OCI-LY1 (cell line): ENCODE data around the gene RPS27A.

Experiments
- H2AFZ ChIP-seq: fragments of 200-600 bp; sonication (generic), shearing (Covaris generic); 2 replicates; pipeline ENCODE4 v1.6.0; 2014; ENCODE audit warnings: antibody characterized with exemption, mild to moderate bottlenecking, low read length
- H3F3A ChIP-seq: fragments of 200-600 bp; sonication (generic), shearing (Covaris generic); 2 replicates; pipeline ENCODE4 v1.6.0; 2014; ENCODE audit warnings: mild to moderate bottlenecking, antibody characterized with exemption, low read length, moderate library complexity; ENCODE audit not compliant: insufficient read depth
- H3K27ac ChIP-seq: fragments of 200-600 bp; sonication (generic); 2 replicates; pipeline ENCODE4 v1.5.1; 2014; ENCODE audit warnings: low read length, mixed run types, mild to moderate bottlenecking, low read depth; ENCODE audit not compliant: poor library complexity, severe bottlenecking
- H3K27me3 ChIP-seq: fragments of 200-600 bp; sonication (generic); 2 replicates; pipeline ENCODE4 v1.6.0; 2014; ENCODE audit warnings: antibody characterized with exemption, mild to moderate bottlenecking, low read length, moderate library complexity; ENCODE audit not compliant: insufficient read depth
- H3K36me3 ChIP-seq: fragments of 200-600 bp; sonication (generic); 2 replicates; pipeline ENCODE4 v1.6.1; 2014; ENCODE audit warnings: mild to moderate bottlenecking, antibody characterized with exemption, low read length, moderate library complexity, mixed read lengths; ENCODE audit not compliant: insufficient read depth
- H3K4me1 ChIP-seq: fragments of 200-600 bp; sonication (generic); 2 replicates; pipeline ENCODE4 v1.5.1; 2014; ENCODE audit warnings: mild to moderate bottlenecking, low read length, moderate library complexity; ENCODE audit not compliant: insufficient read depth, severe bottlenecking
- H3K4me2 ChIP-seq: fragments of 200-600 bp; sonication (generic), shearing (Covaris generic); 2 replicates; pipeline ENCODE4 v1.6.1; 2014; ENCODE audit warnings: low read length
- H3K4me3 ChIP-seq: fragments of 200-600 bp; sonication (generic); 2 replicates; pipeline ENCODE4 v1.5.1; 2014; ENCODE audit warnings: low read length, low read depth, mild to moderate bottlenecking, mixed read lengths; ENCODE audit not compliant: poor library complexity, severe bottlenecking
- H3K79me2 ChIP-seq: fragments of 200-600 bp; shearing (Covaris generic); 2 replicates; pipeline ENCODE4 v1.6.1; 2016; ENCODE audit warnings: mixed run types, low read length, mixed read lengths; ENCODE audit not compliant: insufficient read depth
- H3K9ac ChIP-seq: fragments of 200-600 bp; sonication (generic), shearing (Covaris generic); 2 replicates; pipeline ENCODE4 v1.6.1; 2014; ENCODE audit warnings: mild to moderate bottlenecking, low read length, mixed read lengths
- H3K9me2 ChIP-seq: fragments of 200-600 bp; sonication (generic), shearing (Covaris generic); 2 replicates; pipeline ENCODE4 v1.6.1; 2014; ENCODE audit warnings: low read depth, mild to moderate bottlenecking, low read length, mixed read lengths
- H3K9me3 ChIP-seq: fragments of 200-600 bp; shearing (Covaris generic); 2 replicates; pipeline ENCODE4 v1.6.1; 2014; ENCODE audit warnings: low read length, mixed read lengths
- H4K20me1 ChIP-seq: fragments of 200-600 bp; sonication (generic), shearing (Covaris generic); 2 replicates; pipeline ENCODE4 v1.6.0; 2016; ENCODE audit warnings: mild to moderate bottlenecking, low read length; ENCODE audit not compliant: insufficient read depth
- CTCF ChIP-seq: fragments of 200-600 bp; sonication (generic), shearing (Covaris generic); IDR thresholded peaks from 2 replicates; pipeline ENCODE4 v1.5.1; 2017; ENCODE audit warnings: mild to moderate bottlenecking, antibody characterized with exemption, low read length, moderate library complexity, mixed read lengths
- EZH2 ChIP-seq: fragments of 200-600 bp; sonication (generic), shearing (Covaris generic); IDR thresholded peaks from 2 replicates; pipeline ENCODE4 v1.8.0; 2017; ENCODE audit warnings: borderline replicate concordance, mixed run types, mild to moderate bottlenecking, antibody characterized with exemption, low read length, moderate library complexity, mixed read lengths

The RPS27A gene

GRCh38 chr2:55200416-55200815, 32.1 kb upstream of the RPS27A start:
- Histone ChIP-seq H3K4me3 (no peak overlapping the region), H3K27ac (no peak overlapping the region), H3K79me2 (no peaks in the 10 kb centered on the region), H3K27me3 (no peaks in the 10 kb centered on the region), H2AFZ (no peak overlapping the region), H3K4me1 (no peaks in the 10 kb centered on the region), H3K36me3 (peaks cover 14% of the 10 kb centered on the region), H3K4me2 (no peak overlapping the region), H4K20me1 (no peaks in the 10 kb centered on the region), H3K9ac (no peak overlapping the region), H3K9me2 (no peaks in the 10 kb centered on the region), H3F3A (no peaks in the 10 kb centered on the region), H3K9me3 (peaks cover 4% of the 10 kb centered on the region; the same call in 1 of the 2 replicates)
- TF ChIP-seq EZH2 (no peak), CTCF (no peak)

GRCh38 chr2:55204536-55204935, 28.0 kb upstream of the RPS27A start:
- H3K79me2 ChIP-seq = no peaks in the 10 kb centered on the region
- no peak overlapping the region for H3K4me3 ChIP-seq
- H3K9me3 ChIP-seq = peaks cover 4% of the 10 kb centered on the region; the same call in 1 of the 2 replicates
- TF ChIP-seq CTCF = no peak
- no peak for TF ChIP-seq EZH2
- H3K9ac ChIP-seq = no peak overlapping the region
- no peaks in the 10 kb centered on the region for H4K20me1 ChIP-seq
- H3K27me3 ChIP-seq = no peaks in the 10 kb centered on the region
- peaks cover 7% of the 10 kb centered on the region for H3K36me3 ChIP-seq
- H2AFZ ChIP-seq = no peak overlapping the region
- H3K4me1 ChIP-seq = no peaks in the 10 kb centered on the region
- no peak overlapping the region for H3K27ac ChIP-seq
- no peaks in the 10 kb centered on the region for H3F3A ChIP-seq
- H3K4me2 ChIP-seq = no peak overlapping the region
- no peaks in the 10 kb centered on the region for H3K9me2 ChIP-seq

GRCh38 chr2:55204950-55205349, 27.5 kb upstream of the RPS27A start:
- Histone ChIP-seq H3K36me3 (peaks cover 7% of the 10 kb centered on the region; the same call in 1 of the 2 replicates), H3K9me3 (peaks cover 4% of the 10 kb centered on the region; the same call in 1 of the 2 replicates), H3K4me2 (no peak overlapping the region), H3F3A (no peaks in the 10 kb centered on the region), H3K4me1 (no peaks in the 10 kb centered on the region), H3K9ac (no peak overlapping the region), H3K27me3 (no peaks in the 10 kb centered on the region), H3K27ac (no peak overlapping the region), H3K9me2 (no peaks in the 10 kb centered on the region), H3K79me2 (no peaks in the 10 kb centered on the region), H3K4me3 (no peak overlapping the region), H2AFZ (no peak overlapping the region), H4K20me1 (no peaks in the 10 kb centered on the region)
- TF ChIP-seq EZH2 (no peak), CTCF (no peak)
